ENCODE measurements around the gene DDX60.

GRCh38 chr4:168367065-168367464 lies 48.5 kb upstream of the DDX60 start:
- TF ChIP-seq, protein P1, sequence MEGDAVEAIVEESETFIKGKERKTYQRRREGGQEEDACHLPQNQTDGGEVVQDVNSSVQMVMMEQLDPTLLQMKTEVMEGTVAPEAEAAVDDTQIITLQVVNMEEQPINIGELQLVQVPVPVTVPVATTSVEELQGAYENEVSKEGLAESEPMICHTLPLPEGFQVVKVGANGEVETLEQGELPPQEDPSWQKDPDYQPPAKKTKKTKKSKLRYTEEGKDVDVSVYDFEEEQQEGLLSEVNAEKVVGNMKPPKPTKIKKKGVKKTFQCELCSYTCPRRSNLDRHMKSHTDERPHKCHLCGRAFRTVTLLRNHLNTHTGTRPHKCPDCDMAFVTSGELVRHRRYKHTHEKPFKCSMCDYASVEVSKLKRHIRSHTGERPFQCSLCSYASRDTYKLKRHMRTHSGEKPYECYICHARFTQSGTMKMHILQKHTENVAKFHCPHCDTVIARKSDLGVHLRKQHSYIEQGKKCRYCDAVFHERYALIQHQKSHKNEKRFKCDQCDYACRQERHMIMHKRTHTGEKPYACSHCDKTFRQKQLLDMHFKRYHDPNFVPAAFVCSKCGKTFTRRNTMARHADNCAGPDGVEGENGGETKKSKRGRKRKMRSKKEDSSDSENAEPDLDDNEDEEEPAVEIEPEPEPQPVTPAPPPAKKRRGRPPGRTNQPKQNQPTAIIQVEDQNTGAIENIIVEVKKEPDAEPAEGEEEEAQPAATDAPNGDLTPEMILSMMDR (IDR thresholded peaks at IDR 0.05; ENCODE audit: poor library complexity) = no peak
- TF ChIP-seq EZH2 (IDR thresholded peaks at IDR 0.05; ENCODE audit: borderline replicate concordance) = no peak

Measured in hepatocyte (in vitro differentiated cells).